Cardiac fibroblast (primary cell): ENCODE data around the gene TRMT2A.
A peak's percentile ranks its signal among the peaks of the same experiment; 100 is the strongest.

Experiments used
- DNase-seq, 2 donors: peaks; one replicate each; pipeline versions ENCODE4 v3.0.0 to v3.0.0-alpha.2; 2010; ENCODE audit warnings: low read depth in 2 of 2
- H3K4me3 ChIP-seq, 2 donors: replicated peaks in 1 of 2; 1 replicate in 1 of 2; 2 replicates in 1 of 2; pipeline ENCODE4 v1.5.1; 2011; ENCODE audit warnings: low read depth in 2 of 2, low read length in 2 of 2, mild to moderate bottlenecking in 2 of 2, moderate library complexity in 1 of 2
- TF ChIP-seq, protein P1 (sequence below): IDR thresholded peaks from one replicate; pipeline ENCODE4 v1.5.1; 2011; ENCODE audit warnings: low read depth, mild to moderate bottlenecking, low read length, inconsistent platforms

Gene TRMT2A

DNA sequence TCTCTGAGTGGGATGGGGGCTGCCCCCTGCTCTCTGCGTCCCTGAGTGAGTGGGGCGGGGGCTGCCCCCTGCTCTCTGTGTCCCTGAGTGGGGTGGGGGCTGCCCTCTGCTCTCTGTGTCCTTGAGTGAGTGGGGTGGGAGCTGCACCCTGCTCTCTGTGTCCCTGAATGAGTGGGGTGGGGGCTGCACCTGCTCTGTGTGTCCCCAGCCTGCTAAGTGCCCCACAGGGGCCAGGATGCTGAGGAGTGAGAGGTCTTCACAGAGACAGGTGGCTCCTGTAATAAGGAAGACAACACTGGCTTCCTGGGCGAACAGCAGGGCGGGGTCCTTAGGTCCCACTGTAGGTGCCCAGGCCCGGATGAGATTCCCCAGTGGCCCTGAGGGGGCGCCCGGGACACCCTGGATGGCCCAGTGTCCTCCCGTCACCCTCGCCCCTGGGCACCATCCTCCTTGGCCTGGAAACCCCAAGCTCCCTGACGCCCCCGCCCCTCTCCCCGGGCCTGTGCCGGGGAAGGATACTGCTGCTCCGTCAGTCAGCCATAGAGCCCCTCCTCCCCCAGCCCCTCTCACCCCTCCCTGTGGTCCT lies 37.7 kb upstream of the TRMT2A start:
- H3K4me3 ChIP-seq = peak overlapping the region; percentile 2 to 34
- no peak for DNase-seq
- TF ChIP-seq, protein P1, sequence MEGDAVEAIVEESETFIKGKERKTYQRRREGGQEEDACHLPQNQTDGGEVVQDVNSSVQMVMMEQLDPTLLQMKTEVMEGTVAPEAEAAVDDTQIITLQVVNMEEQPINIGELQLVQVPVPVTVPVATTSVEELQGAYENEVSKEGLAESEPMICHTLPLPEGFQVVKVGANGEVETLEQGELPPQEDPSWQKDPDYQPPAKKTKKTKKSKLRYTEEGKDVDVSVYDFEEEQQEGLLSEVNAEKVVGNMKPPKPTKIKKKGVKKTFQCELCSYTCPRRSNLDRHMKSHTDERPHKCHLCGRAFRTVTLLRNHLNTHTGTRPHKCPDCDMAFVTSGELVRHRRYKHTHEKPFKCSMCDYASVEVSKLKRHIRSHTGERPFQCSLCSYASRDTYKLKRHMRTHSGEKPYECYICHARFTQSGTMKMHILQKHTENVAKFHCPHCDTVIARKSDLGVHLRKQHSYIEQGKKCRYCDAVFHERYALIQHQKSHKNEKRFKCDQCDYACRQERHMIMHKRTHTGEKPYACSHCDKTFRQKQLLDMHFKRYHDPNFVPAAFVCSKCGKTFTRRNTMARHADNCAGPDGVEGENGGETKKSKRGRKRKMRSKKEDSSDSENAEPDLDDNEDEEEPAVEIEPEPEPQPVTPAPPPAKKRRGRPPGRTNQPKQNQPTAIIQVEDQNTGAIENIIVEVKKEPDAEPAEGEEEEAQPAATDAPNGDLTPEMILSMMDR = no peak

- no peak overlapping the region for H3K4me3 ChIP-seq
- DNase-seq = no peak
- TF ChIP-seq, protein P1 = no peak
Observed at GRCh38 chr22:20153945-20154344, 36.9 kb upstream of the TRMT2A start.

DNA sequence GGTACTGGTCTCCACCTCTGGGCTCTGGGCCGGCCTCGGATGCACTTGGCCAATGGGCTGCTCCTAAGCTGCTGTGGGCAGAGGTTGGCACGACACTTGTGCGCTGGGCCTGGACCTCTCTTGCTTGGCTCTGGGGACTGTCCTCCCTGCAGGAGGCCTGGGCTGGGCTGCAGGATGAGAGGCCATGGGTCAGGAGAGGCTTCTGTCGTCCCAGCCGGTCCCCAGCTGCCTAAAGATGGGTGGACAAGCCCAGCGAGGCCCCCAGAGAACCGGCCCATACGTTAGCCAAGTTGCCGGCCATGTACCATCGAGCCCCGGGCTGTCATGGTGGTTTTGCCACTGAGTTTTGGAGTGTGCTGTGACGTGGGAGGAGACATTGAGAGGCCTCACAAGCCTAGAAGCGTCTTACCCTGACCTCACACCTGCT lies 35.5 kb upstream of the TRMT2A start:
- DNase-seq = no peak

GRCh38 chr22:20151276-20151588 lies 34.2 kb upstream of the TRMT2A start:
- TF ChIP-seq, protein P1 = no peak
- DNase-seq = no peak
- H3K4me3 ChIP-seq = no peak overlapping the region

More for the DNA sequence above, 35.5 kb upstream of the TRMT2A start:
- H3K4me3 ChIP-seq = no peak overlapping the region
- TF ChIP-seq, protein P1 = no peak

DNA sequence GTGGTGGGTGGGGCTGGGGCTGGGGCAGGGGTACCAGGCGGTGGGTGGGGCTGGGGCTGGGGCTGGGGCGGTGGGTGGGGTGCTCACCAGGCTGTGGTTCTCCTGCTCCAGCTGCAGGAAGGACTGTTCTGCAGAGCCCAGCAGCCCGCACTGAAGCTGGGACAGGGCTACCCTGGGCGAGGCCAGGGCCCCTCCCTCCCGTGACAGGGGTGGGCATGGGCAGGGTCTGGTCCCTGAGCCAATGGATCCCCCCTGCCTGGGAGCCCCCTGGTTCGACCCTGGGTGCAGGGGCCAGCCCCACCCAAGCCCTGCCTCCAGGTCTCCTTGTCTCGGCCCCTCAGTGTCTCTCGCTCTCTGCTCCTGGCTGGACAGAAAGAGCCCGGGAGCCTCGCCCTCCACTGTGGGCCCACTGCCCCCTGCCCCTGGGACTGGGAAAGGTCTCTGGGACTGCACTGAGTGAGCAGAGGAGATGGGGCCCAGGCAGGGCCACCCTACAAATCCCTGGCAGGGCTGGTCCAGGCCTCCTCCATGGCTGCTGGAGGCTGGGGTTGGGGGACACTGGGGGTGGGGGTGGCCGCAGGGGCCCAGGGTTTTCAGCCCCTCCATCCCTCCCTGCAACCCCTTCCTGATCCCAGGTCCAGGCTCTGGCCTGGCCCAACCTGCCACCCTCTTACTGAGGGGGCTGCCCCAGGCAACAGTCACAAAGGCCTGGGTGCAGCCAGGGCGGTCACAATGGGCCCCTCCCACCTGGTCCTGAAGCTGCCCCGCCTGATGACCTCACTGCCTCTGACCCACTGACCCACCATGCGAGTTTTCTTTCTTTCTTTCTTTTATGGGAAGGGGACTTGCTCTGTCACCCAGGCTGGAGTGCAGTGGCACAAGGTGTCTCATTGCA lies 33.6 kb upstream of the TRMT2A start, which contains the start of gene CCDC188:
Gene CCDC188, minus strand, starts transcription at position 675 of the 895 bp plus-strand sequence. Its CDS starts 69 bp downstream, at position 606.
- no peak for DNase-seq
- no peak within 1 kb of the TSS for H3K4me3 ChIP-seq
- TF ChIP-seq, protein P1 = no peak

GRCh38 chr22:20149257-20150250 lies 32.5 kb upstream of the TRMT2A start:
- DNase-seq = no peak
- H3K4me3 ChIP-seq = no peak overlapping the region
- TF ChIP-seq, protein P1 = no peak
